GM11168 (cell line): ENCODE measurements around the gene LCOR.
"Not testable (repeated sequence)": the region's sequence is repeated elsewhere in the genome, so short reads cannot be mapped to it uniquely, and the experiment has no call there.

Experiments
- in situ Hi-C: fragments of 300-500 bp; cut with MboI; formaldehyde crosslinking; loops from one replicate; pipeline ENCODE4 v1.12.0; 2022; ENCODE audit warnings: low sequenced_read_pairs; ENCODE audit not compliant: unreplicated experiment

LCOR gene

GRCh38 chr10:96831867-96832720 is at the start of gene LCOR:
Gene LCOR, plus strand, starts transcription at chr10:96832298. Its CDS starts 116,760 bp downstream, at chr10:96949058.
- in situ Hi-C loops = no loop called here

DNA sequence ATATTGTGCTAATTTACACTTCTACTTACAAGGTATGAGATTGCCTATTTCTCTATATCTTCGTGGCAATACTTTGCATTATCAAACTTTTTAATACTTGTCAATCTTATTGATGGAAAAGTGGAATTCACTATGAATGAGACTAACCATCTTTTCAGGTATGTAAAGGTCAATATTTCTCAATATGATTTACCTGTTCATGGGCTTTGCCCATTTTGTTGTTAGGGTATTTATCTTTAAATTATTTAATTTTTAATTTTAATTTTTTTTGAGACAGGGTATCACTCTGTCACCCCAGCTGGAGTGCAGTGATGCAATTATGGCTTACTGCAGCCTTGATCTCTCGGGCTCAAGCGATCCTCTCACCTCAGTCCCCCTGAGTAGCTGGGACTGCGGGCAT is 47.8 kb upstream of the LCOR start:
- in situ Hi-C loops = no loop called here

GRCh38 chr10:96789571-96790108 is 42.5 kb upstream of the LCOR start:
- in situ Hi-C loops = no loop called here

DNA sequence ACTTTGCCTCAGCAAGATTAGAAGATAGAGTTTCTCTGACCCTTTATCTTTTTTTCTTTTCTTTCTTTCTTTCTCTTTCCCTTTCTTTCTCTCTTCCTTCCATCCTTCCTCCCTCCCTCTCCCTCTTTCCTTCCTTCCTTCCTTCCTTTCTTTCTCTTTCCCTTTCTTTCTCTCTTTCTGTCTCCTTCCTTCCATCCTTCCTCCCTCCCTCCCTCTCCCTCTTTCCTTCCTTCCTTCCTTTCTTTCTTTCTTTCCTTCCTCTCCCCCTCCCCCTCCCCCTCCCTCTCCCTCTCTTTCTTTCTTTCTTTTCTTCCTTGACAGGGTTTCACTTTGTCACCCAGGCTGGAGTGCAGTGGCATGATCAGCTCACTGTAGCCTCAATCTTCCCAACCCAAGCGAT is 40.2 kb upstream of the LCOR start:
- in situ Hi-C loops = no loop called here

DNA sequence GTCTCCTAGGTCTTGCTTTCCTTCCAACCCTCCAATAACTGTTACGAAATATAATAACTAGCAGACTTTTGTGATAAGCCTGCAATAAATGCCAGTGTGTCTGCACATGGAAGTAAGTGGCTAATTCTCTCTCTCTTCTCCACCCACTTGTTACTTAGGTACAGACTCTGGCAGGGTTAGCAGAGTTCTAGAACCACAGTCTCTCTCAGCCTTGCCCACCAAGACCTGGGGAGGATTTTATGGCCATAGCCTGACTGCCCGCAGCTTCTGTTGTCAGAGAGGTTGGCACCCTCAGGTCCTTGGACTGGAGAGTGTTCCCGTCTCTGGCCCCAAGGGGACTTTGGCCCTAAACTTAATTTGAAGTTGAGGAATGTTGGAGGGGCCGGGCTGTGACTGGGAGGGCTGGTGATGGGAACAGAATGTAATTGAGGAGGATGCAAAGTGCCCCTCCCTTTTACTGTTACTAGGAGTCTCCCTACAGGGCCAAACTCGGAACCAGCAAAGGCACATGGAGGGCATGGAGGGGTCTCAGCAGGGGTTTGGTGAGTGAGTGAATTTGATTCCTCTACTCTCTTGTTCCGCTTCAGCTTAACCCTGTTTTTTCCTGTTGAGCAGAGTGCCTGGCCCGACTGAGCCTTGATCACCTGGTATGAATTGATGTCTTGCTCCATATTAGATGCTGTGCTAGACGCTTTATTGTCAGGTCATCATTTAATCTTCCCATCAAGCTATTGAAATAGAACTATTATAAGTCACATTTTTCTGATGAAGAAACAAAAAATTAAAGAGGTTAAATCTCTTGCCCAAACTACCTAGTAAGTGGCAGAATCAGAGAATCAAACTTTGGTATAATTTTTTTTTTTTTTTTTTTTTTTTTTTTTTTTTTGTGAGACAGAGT is 37.0 kb upstream of the LCOR start:
- in situ Hi-C loops = no loop called here

DNA sequence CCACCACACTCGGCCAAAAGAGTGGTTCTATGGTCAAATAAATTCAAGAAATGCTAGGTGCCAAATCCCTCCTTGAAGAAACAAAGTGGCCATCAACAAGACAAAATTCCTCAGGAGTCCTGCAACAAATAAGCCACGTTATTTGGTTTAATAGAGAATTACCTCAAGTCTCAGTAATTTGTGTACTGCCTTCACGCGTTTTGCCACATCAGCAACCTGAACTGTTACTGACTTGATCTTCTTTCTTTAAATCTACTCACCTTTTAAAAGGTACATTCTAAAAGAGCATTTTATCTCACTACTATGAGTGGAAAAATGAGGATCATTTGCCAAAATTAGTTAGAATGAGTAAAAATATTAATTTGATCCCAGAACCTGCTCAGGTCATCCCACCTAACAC is 34.6 kb upstream of the LCOR start:
- in situ Hi-C loops = no loop called here

DNA sequence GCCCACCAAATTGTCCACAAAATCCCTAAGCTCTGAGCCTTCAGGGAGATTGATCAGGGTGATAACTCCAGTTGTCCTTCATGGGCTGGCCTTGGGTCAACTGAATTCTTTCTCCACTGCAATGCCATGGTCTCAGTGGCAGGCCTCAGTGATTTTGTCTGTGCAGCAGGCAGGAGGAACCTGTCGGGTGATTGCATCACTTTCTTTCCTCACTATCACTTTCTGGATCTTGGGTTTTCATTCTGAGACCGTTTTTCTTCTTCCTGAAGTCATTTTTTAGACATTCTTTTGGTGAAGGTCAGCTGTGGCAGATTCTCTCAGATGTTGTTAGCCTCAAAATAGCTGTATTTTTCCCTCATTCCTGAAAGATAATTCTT is 28.8 kb upstream of the LCOR start:
- in situ Hi-C loops = no loop called here

- in situ Hi-C loops = no loop called here
Measured at GRCh38 chr10:96814264-96814663, 17.8 kb upstream of the LCOR start.

- in situ Hi-C loops = not testable (repeated sequence)
Measured at GRCh38 chr10:96818971-96819370, 13.1 kb upstream of the LCOR start.

GRCh38 chr10:96820765-96821164 is 11.3 kb upstream of the LCOR start:
- in situ Hi-C loops = loop anchor here (10.0 kb wide), 2 partner anchors 56 to 176 kb away; no protein-coding TSS in a partner anchor

- in situ Hi-C loops = loop anchor here (10.0 kb wide), 2 partner anchors 62 to 182 kb away; no protein-coding TSS in a partner anchor
Measured at GRCh38 chr10:96826438-96826837, 5.7 kb upstream of the LCOR start.

DNA sequence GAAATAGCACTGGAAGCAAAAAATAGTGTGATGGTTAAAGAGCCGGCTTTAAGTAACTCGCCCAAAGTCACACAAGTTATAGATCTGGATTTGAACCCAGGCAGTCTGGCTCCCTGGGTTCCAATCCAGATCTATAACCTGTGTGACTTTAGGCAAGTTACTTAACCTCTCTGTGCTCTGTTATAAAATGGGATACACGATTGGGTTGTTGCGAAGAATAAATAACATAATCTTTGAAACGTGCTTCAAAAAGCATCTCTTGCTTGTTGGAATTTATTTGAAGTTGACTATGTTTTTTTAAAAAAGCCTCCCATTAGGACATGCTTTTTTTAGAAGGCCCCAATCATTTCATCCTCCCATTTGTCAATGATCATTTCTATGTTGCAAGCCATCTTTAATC is 3.5 kb upstream of the LCOR start:
- in situ Hi-C loops = loop anchor here (10.0 kb wide), 2 partner anchors 64 to 184 kb away; no protein-coding TSS in a partner anchor

DNA sequence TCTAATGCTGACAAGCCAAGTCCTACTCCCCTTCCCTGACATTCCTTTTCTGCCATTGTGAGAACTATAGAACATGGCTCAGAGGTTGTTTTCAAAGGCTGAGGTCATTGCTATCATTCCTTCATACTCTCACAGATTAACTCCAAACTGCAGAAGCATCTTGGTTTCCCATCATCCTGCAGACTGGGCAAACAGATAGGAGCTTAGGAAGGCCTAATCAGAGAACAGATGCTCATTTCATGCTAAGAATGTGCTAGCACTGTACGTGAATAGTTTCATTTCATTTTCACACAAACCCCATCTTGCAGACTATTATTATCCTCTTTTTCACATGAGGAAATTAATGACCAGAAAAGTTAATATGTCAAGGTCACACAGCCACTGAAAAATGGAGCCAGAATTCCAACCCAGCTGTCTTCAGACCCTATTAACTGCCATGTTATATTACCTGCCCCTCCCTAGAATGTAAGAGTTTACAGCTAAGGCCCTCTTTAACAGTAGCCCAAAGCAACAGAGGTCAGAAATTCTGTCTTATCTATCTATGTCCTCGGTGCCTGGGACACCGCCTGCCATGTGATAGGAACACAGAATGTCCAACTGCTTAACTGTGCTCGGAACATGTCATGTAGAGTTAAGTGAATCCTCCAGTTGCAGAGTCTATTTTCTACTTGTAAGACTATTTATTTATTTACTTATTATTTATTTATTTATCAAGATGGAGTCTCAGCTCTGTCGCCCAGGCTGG is 2.9 kb upstream of the LCOR start:
- in situ Hi-C loops = loop anchor here (10.0 kb wide), 2 partner anchors 64 to 184 kb away; no protein-coding TSS in a partner anchor

GRCh38 chr10:96830511-96831199 is 1.4 kb upstream of the LCOR start:
- in situ Hi-C loops = no loop called here

DNA sequence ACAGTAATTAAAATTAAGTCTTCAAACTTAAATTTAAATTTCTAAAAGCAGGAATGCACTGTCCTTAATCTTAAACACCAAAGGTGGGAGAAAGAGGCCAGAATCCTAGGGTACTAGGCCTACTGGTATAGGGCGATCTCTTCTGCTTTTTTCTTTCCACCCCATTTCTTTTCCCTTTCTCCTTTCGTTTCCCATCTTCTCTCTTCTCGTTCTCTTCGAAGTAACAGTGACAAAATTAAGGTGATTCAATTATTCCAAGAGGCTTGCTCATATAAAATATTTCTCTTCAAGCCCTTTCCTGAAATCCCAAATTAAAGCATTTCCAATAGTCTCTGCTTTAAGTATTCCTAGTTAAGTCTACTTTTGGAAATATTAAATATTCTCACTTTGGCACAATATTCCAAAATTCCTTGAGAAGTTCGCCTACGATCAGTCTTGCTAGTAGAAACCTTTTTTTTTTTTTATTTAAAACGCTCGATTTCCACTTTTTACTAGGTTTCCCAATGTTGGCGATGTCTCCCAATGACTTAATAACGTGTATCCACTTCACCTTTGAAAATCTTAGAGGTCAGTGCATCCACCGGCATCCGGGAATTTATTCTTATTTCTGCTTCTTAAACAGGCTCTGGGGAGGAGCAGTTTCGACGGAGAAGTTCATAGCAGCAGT is 765 bp upstream of the LCOR start:
- in situ Hi-C loops = no loop called here

- in situ Hi-C loops = no loop called here
Measured at GRCh38 chr10:96832721-96833219, 672 bp downstream of the LCOR start.

DNA sequence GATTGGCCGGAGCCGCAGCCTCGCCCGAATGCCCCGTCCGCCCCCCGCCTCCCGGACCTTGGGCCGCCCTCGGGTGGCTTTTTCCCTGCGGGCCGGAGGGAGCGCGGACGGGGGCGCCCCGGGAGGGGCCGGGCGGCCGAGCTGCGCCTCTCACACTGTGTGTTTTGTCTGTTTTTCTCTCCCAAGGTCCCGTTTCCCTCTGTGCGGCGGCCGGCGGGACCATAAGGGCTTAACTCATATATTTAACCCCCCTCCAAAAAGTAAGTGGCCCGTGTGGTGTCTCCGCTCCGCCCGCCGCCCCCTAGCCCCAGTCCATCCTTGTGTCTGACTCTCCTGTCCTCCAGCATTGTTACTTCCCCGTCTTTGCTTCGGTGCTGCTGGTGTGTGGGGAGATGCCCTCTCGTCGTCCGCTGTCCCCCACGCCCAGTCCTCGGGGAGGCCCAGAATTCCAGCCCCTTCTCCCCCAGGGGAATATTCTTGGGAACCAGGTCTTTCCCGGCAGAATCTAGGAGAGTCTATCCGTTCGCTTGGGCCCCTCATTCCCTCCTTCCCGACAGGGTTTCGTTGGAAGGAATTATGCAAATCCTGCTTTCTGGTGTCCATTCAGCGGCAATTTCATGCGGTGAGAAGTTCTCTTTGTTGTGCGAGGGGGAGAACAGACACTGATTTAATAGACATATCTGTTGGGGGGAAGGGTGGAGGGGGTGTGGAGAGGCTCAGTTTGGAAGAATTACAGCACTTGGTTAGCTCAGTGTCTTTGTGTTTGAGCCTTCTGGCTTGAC is 1.3 kb downstream of the LCOR start:
- in situ Hi-C loops = no loop called here

- in situ Hi-C loops = no loop called here
Measured at GRCh38 chr10:96834120-96834519, 2.0 kb downstream of the LCOR start.
